NCI-H510A treated with DMSO at 0.1 percent for 48 hours (cell line): ENCODE data around the gene PTPRB.

ENCODE experiments used
- DNase-seq: peaks from one replicate; lab custom pipeline; 2025; lab: John Stamatoyannopoulos, UW

Gene PTPRB

GRCh38 chr12:70643939-70644338, 6.7 kb upstream of the PTPRB start:
- no peak for DNase-seq

- DNase-seq = no peak
Observed at GRCh38 chr12:70641691-70642090, 4.5 kb upstream of the PTPRB start.

- DNase-seq = no peak
Observed at GRCh38 chr12:70640901-70641300, 3.7 kb upstream of the PTPRB start.

GRCh38 chr12:70639535-70639934, 2.3 kb upstream of the PTPRB start:
- DNase-seq = no peak

GRCh38 chr12:70638639-70639360, 1.6 kb upstream of the PTPRB start:
- no peak for DNase-seq

GRCh38 chr12:70635755-70636154, 1.5 kb downstream of the PTPRB start:
- no peak for DNase-seq

- no peak for DNase-seq
Observed at GRCh38 chr12:70628701-70629480, 8.3 kb downstream of the PTPRB start.

GRCh38 chr12:70627677-70628076, 9.6 kb downstream of the PTPRB start:
- DNase-seq = no peak

GRCh38 chr12:70626180-70626579, 11.0 kb downstream of the PTPRB start:
- DNase-seq = no peak

- DNase-seq = no peak
Observed at GRCh38 chr12:70619471-70620152, 17.6 kb downstream of the PTPRB start.

GRCh38 chr12:70618371-70618770, 18.9 kb downstream of the PTPRB start:
- no peak for DNase-seq

- no peak for DNase-seq
Observed at GRCh38 chr12:70617450-70617849, 19.8 kb downstream of the PTPRB start.

GRCh38 chr12:70615174-70615866, 21.9 kb downstream of the PTPRB start:
- no peak for DNase-seq

GRCh38 chr12:70609739-70610491, 27.3 kb downstream of the PTPRB start:
- DNase-seq = peak; percentile 9

- no peak for DNase-seq
Observed at GRCh38 chr12:70609203-70609602, 28.0 kb downstream of the PTPRB start.

GRCh38 chr12:70608184-70608583, 29.0 kb downstream of the PTPRB start:
- DNase-seq = no peak

- DNase-seq = no peak
Observed at GRCh38 chr12:70607107-70607506, 30.1 kb downstream of the PTPRB start.

- no peak for DNase-seq
Observed at GRCh38 chr12:70605976-70606375, 31.3 kb downstream of the PTPRB start.

GRCh38 chr12:70604662-70605061, 32.6 kb downstream of the PTPRB start:
- DNase-seq = no peak

- DNase-seq = no peak
Observed at GRCh38 chr12:70603044-70603443, 34.2 kb downstream of the PTPRB start.

GRCh38 chr12:70598467-70599193, 38.6 kb downstream of the PTPRB start:
- peak; percentile 75 for DNase-seq
